IPS DF 6.9 (cell line): ENCODE results near the gene BTG1.

Source experiments
- DNase-seq: peaks from one replicate; pipeline ENCODE4 v3.0.0-alpha.2; 2013; ENCODE audit warnings: low read depth, low spot score
- H3K27ac ChIP-seq: one replicate; pipeline ENCODE4 v1.5.1; 2013; ENCODE audit warnings: low read length, control low read depth
- H3K27me3 ChIP-seq: 2 replicates; pipeline ENCODE4 v1.6.1; 2013; ENCODE audit warnings: mild to moderate bottlenecking, low read length; ENCODE audit not compliant: control insufficient read depth, insufficient read depth
- H3K36me3 ChIP-seq: 2 replicates; pipeline ENCODE4 v1.6.1; 2013; ENCODE audit warnings: low read length; ENCODE audit not compliant: control insufficient read depth, insufficient read depth
- H3K4me1 ChIP-seq: 2 replicates; pipeline ENCODE4 v1.6.1; 2013; ENCODE audit warnings: low read length; ENCODE audit not compliant: control insufficient read depth, insufficient read depth
- H3K4me3 ChIP-seq: 2 replicates; pipeline ENCODE4 v1.5.1; 2013; ENCODE audit warnings: mild to moderate bottlenecking, low read length
- H3K9me3 ChIP-seq: 2 replicates; pipeline ENCODE4 v1.6.1; 2013; ENCODE audit warnings: low read length, inconsistent platforms; ENCODE audit not compliant: control insufficient read depth, insufficient read depth
- WGBS: extraction: QIAGEN DNeasy Blood & Tissue Kit; methylation state at CpG from one replicate; pipeline ENCODE4 v1.1.7; 2013; ENCODE audit warnings: mixed read lengths, missing lambda C conversion rate; ENCODE audit not compliant: insufficient read length, insufficient coverage; 5-methylcytosine and 5-hydroxymethylcytosine counted together

Gene BTG1

GRCh38 chr12:92134638-92135274, 10.9 kb downstream of the BTG1 start:
- WGBS = no CpG with 5 or more reads among the region's 5 CpGs
- Histone ChIP-seq H3K9me3 (no peaks in the 10 kb centered on the region), H3K4me3 (no peak overlapping the region), H3K4me1 (peaks cover 3% of the 10 kb centered on the region; the same call in 1 of the 2 replicates), H3K36me3 (no peaks in the 10 kb centered on the region), H3K27ac (no peak overlapping the region), H3K27me3 (no peaks in the 10 kb centered on the region)
- no peak for DNase-seq

- H3K36me3 ChIP-seq = no peaks in the 10 kb centered on the region
- peaks cover 3% of the 10 kb centered on the region; the same call in 1 of the 2 replicates for H3K4me1 ChIP-seq
- no peak overlapping the region for H3K4me3 ChIP-seq
- H3K9me3 ChIP-seq = no peaks in the 10 kb centered on the region
- DNase-seq = no peak
- H3K27ac ChIP-seq = no peak overlapping the region
- WGBS = no CpG with 5 or more reads among the region's 3 CpGs
- no peaks in the 10 kb centered on the region for H3K27me3 ChIP-seq
Measured at GRCh38 chr12:92133795-92134637, 11.6 kb downstream of the BTG1 start.

GRCh38 chr12:92133171-92133570, 12.5 kb downstream of the BTG1 start:
- Histone ChIP-seq H3K27ac (no peak overlapping the region), H3K4me3 (no peak overlapping the region), H3K36me3 (no peaks in the 10 kb centered on the region)

GRCh38 chr12:92132288-92132687, 13.4 kb downstream of the BTG1 start:
- Histone ChIP-seq H3K27me3 (no peaks in the 10 kb centered on the region), H3K27ac (no peak overlapping the region), H3K9me3 (no peaks in the 10 kb centered on the region), H3K36me3 (no peaks in the 10 kb centered on the region), H3K4me1 (peaks cover 3% of the 10 kb centered on the region; the same call in 1 of the 2 replicates), H3K4me3 (no peak overlapping the region)
- no CpG with 5 or more reads among the region's 1 CpG for WGBS
- DNase-seq = no peak

More at GRCh38 chr12:92133171-92133570, 12.5 kb downstream of the BTG1 start:
- H3K27me3 ChIP-seq = no peaks in the 10 kb centered on the region
- DNase-seq = no peak
- H3K9me3 ChIP-seq = no peaks in the 10 kb centered on the region
- no CpG with 5 or more reads among the region's 1 CpG for WGBS
- H3K4me1 ChIP-seq = peaks cover 3% of the 10 kb centered on the region; the same call in 1 of the 2 replicates

- no peaks in the 10 kb centered on the region for H3K27me3 ChIP-seq
- H3K36me3 ChIP-seq = no peaks in the 10 kb centered on the region
- no peak for DNase-seq
- H3K4me3 ChIP-seq = no peak overlapping the region
- no peak overlapping the region for H3K27ac ChIP-seq
- H3K9me3 ChIP-seq = no peaks in the 10 kb centered on the region
- WGBS = no CpG with 5 or more reads among the region's 4 CpGs
- peaks cover 1% of the 10 kb centered on the region; the same call in 1 of the 2 replicates for H3K4me1 ChIP-seq
Measured at GRCh38 chr12:92130999-92131398, 14.6 kb downstream of the BTG1 start.

GRCh38 chr12:92129609-92130008, 16.0 kb downstream of the BTG1 start:
- Histone ChIP-seq H3K4me3 (no peak overlapping the region), H3K9me3 (no peaks in the 10 kb centered on the region), H3K27ac (no peak overlapping the region), H3K36me3 (no peaks in the 10 kb centered on the region), H3K27me3 (no peaks in the 10 kb centered on the region), H3K4me1 (peaks cover 1% of the 10 kb centered on the region; the same call in 1 of the 2 replicates)
- no CpG with 5 or more reads among the region's 2 CpGs for WGBS
- no peak for DNase-seq

GRCh38 chr12:92128612-92129011, 17.0 kb downstream of the BTG1 start:
- no peak for DNase-seq
- H3K4me3 ChIP-seq = no peak overlapping the region
- no peaks in the 10 kb centered on the region for H3K4me1 ChIP-seq
- WGBS = no CpG with 5 or more reads among the region's 1 CpG
- no peaks in the 10 kb centered on the region for H3K9me3 ChIP-seq
- no peaks in the 10 kb centered on the region for H3K36me3 ChIP-seq
- H3K27me3 ChIP-seq = no peaks in the 10 kb centered on the region
- no peak overlapping the region for H3K27ac ChIP-seq

- WGBS = 100% methylated on average over 3 of the region's 6 CpGs
- Histone ChIP-seq H3K9me3 (no peaks in the 10 kb centered on the region), H3K4me1 (no peaks in the 10 kb centered on the region), H3K36me3 (no peaks in the 10 kb centered on the region), H3K27ac (no peak overlapping the region), H3K27me3 (no peaks in the 10 kb centered on the region), H3K4me3 (no peak overlapping the region)
- DNase-seq = no peak
Measured at GRCh38 chr12:92124689-92125029, 21.0 kb downstream of the BTG1 start.

- WGBS = no CpG with 5 or more reads among the region's 2 CpGs
- no peaks in the 10 kb centered on the region for H3K4me1 ChIP-seq
- no peak overlapping the region for H3K4me3 ChIP-seq
- H3K9me3 ChIP-seq = no peaks in the 10 kb centered on the region
- no peaks in the 10 kb centered on the region for H3K27me3 ChIP-seq
- H3K36me3 ChIP-seq = no peaks in the 10 kb centered on the region
- no peak for DNase-seq
- H3K27ac ChIP-seq = no peak overlapping the region
Measured at GRCh38 chr12:92123780-92124688, 21.6 kb downstream of the BTG1 start.
